AG04450 (cell line): Measurements from ENCODE around the gene PDE7B. TPM values are rescaled to one million over a fixed set of nuclear protein-coding genes. Genes with fewer than 3 reads are reported as not detected.

Experiments
- CTCF ChIA-PET: fragments of 300-600, 350-600 bp; formaldehyde crosslinking; extraction: SDS; loops from one replicate; lab custom pipeline; 2022; ENCODE audit warnings: antibody characterized with exemption, inconsistent platforms; lab: Charles Lee
- POLR2A ChIA-PET: fragments of 350-600 bp; formaldehyde crosslinking; extraction: SDS; loops from one replicate; lab custom pipeline; 2021; ENCODE audit warnings: antibody characterized with exemption, inconsistent platforms; lab: Yijun Ruan, JAX
- DNase-seq: peaks from one replicate; pipeline ENCODE4 v3.0.0-alpha.2; 2011; ENCODE audit warnings: low read depth, low spot score
- H3K27ac ChIP-seq: one replicate; pipeline ENCODE4 v1.5.1; 2012; ENCODE audit warnings: low read depth, low read length, control low read depth
- H3K27me3 ChIP-seq: one replicate; pipeline ENCODE4 v1.6.0; 2012; ENCODE audit warnings: low read length; ENCODE audit not compliant: control insufficient read depth, insufficient read depth
- H3K4me3 ChIP-seq: 2 replicates; pipeline ENCODE4 v1.5.1; 2011; ENCODE audit warnings: mild to moderate bottlenecking, low read depth, low read length, control low read depth
- H3K9me3 ChIP-seq: 2 replicates; pipeline ENCODE4 v1.5.1; 2012; ENCODE audit warnings: low read length; ENCODE audit not compliant: control insufficient read depth, insufficient read depth
- polyA plus RNA-seq: library from polyadenylated mRNA; depleted of rRNA; stranded (reverse); fragments of >200 nt; gene quantifications from 2 replicates; pipeline ENCODE4 v1.2.3, GENCODE V29; 2011
- TF ChIP-seq, protein P1 (sequence below): IDR thresholded peaks from 2 replicates; pipeline ENCODE4 v1.5.1; 2011; ENCODE audit warnings: low read depth, low read length, control low read depth, inconsistent platforms

Gene PDE7B
- polyA plus RNA-seq, 1 experiment: 17.4 TPM

- no peaks in the 10 kb centered on the region for H3K27me3 ChIP-seq
- ChIA-PET POLR2A (no interaction called here), CTCF (no interaction called here)
- TF ChIP-seq, protein P1, sequence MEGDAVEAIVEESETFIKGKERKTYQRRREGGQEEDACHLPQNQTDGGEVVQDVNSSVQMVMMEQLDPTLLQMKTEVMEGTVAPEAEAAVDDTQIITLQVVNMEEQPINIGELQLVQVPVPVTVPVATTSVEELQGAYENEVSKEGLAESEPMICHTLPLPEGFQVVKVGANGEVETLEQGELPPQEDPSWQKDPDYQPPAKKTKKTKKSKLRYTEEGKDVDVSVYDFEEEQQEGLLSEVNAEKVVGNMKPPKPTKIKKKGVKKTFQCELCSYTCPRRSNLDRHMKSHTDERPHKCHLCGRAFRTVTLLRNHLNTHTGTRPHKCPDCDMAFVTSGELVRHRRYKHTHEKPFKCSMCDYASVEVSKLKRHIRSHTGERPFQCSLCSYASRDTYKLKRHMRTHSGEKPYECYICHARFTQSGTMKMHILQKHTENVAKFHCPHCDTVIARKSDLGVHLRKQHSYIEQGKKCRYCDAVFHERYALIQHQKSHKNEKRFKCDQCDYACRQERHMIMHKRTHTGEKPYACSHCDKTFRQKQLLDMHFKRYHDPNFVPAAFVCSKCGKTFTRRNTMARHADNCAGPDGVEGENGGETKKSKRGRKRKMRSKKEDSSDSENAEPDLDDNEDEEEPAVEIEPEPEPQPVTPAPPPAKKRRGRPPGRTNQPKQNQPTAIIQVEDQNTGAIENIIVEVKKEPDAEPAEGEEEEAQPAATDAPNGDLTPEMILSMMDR: no peak
- no peak overlapping the region for H3K27ac ChIP-seq
- no peak overlapping the region for H3K4me3 ChIP-seq
- no peak for DNase-seq
- no peaks in the 10 kb centered on the region for H3K9me3 ChIP-seq
Measured at GRCh38 chr6:136144251-136145023, 292.9 kb downstream of the PDE7B start.

GRCh38 chr6:136146130-136146529 lies 294.6 kb downstream of the PDE7B start:
- Histone ChIP-seq H3K27me3 (no peaks in the 10 kb centered on the region), H3K27ac (no peak overlapping the region), H3K4me3 (no peak overlapping the region), H3K9me3 (no peaks in the 10 kb centered on the region)
- no peak for DNase-seq
- ChIA-PET CTCF (no interaction called here), POLR2A (no interaction called here)
- TF ChIP-seq, protein P1: no peak

DNA sequence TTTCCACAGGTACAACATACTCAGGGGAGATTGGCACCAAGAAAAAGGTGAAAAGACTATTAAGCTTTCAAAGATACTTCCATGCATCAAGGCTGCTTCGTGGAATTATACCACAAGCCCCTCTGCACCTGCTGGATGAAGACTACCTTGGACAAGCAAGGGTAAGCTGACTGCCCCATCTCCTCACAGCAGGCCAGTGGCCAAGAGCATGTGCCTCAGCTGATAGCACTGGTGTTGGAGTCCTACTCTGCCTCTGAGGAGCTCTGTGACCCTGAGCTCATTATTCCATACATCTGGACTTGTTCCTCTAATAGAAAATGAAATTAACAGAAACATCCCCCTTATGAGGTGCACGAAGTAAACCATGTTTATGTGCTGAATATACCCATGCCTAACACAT lies 295.8 kb downstream of the PDE7B start:
- no peak for DNase-seq
- ChIA-PET POLR2A (interaction anchor here (0.6 kb wide), 1 partner anchor 1200 kb away, joined by 3 read pairs; no protein-coding TSS in a partner anchor), CTCF (interaction anchor here (1.2 kb wide), 1 partner anchor 606 kb away, joined by 3 read pairs; no protein-coding TSS in a partner anchor)
- Histone ChIP-seq H3K27me3 (no peaks in the 10 kb centered on the region), H3K27ac (no peak overlapping the region), H3K9me3 (no peaks in the 10 kb centered on the region), H3K4me3 (no peak overlapping the region)
- TF ChIP-seq, protein P1: no peak

GRCh38 chr6:136148051-136148450 lies 296.6 kb downstream of the PDE7B start:
- DNase-seq: no peak
- H3K27me3 ChIP-seq: no peaks in the 10 kb centered on the region
- H3K9me3 ChIP-seq: no peaks in the 10 kb centered on the region
- no peak overlapping the region for H3K4me3 ChIP-seq
- POLR2A ChIA-PET: interaction anchor here (0.6 kb wide), 1 partner anchor 1201 kb away, joined by 3 read pairs; no protein-coding TSS in a partner anchor
- TF ChIP-seq, protein P1: no peak
- CTCF ChIA-PET: interaction anchor here (1.2 kb wide), 1 partner anchor 607 kb away, joined by 3 read pairs; no protein-coding TSS in a partner anchor
- H3K27ac ChIP-seq: no peak overlapping the region

- CTCF ChIA-PET: no interaction called here
- TF ChIP-seq, protein P1: no peak
- Histone ChIP-seq H3K9me3 (no peaks in the 10 kb centered on the region), H3K27me3 (no peaks in the 10 kb centered on the region), H3K4me3 (no peak overlapping the region), H3K27ac (no peak overlapping the region)
- POLR2A ChIA-PET: no interaction called here
- no peak for DNase-seq
Measured at GRCh38 chr6:136148523-136148922, 297.0 kb downstream of the PDE7B start.
